MM.1S (cell line): ENCODE results near the gene NOB1.

ENCODE experiments used
- DNase-seq: peaks from one replicate; pipeline ENCODE4 v3.0.0-alpha.2; 2015
- H2AFZ ChIP-seq: fragments of 300-600 bp; sonication (generic); 2 replicates; pipeline ENCODE4 v1.6.0; 2016; ENCODE audit warnings: antibody characterized with exemption, low read length
- H3F3A ChIP-seq: fragments of 300-600 bp; sonication (generic); 2 replicates; pipeline ENCODE4 v1.6.1; 2016; ENCODE audit warnings: mild to moderate bottlenecking, antibody characterized with exemption, low read length, moderate library complexity, mixed read lengths; ENCODE audit not compliant: insufficient read depth
- H3K27ac ChIP-seq: fragments of 300-600 bp; sonication (generic); 2 replicates; pipeline ENCODE4 v1.5.1; 2016; ENCODE audit warnings: mild to moderate bottlenecking, low read length
- H3K27me3 ChIP-seq: fragments of 300-600 bp; sonication (generic); replicated peaks from 2 replicates; pipeline ENCODE4 v1.6.0; 2016; ENCODE audit warnings: low read length; ENCODE audit not compliant: insufficient read depth
- H3K36me3 ChIP-seq: fragments of 300-600 bp; sonication (generic); replicated peaks from 2 replicates; pipeline ENCODE4 v1.6.1; 2016; ENCODE audit warnings: mild to moderate bottlenecking, low read length, mixed read lengths; ENCODE audit not compliant: insufficient read depth
- H3K4me1 ChIP-seq: fragments of 300-600 bp; sonication (generic); 2 replicates; pipeline ENCODE4 v1.6.1; 2016; ENCODE audit warnings: low read length, mixed read lengths
- H3K4me2 ChIP-seq: fragments of 300-600 bp; sonication (generic); 2 replicates; pipeline ENCODE4 v1.6.0; 2016; ENCODE audit warnings: low read depth, low read length
- H3K4me3 ChIP-seq: fragments of 300-600 bp; sonication (generic); 2 replicates; pipeline ENCODE4 v1.5.1; 2016; ENCODE audit warnings: low read length, mixed read lengths
- H3K79me2 ChIP-seq: fragments of 300-600 bp; sonication (generic); 2 replicates; pipeline ENCODE4 v1.6.1; 2016; ENCODE audit warnings: mixed run types, low read length, mixed read lengths
- H3K9ac ChIP-seq: fragments of 300-600 bp; sonication (generic); 2 replicates; pipeline ENCODE4 v1.6.1; 2016; ENCODE audit warnings: low read length, mixed read lengths
- H3K9me2 ChIP-seq: fragments of 300-600 bp; sonication (generic); replicated peaks from 2 replicates; pipeline ENCODE4 v1.6.1; 2016; ENCODE audit warnings: mild to moderate bottlenecking, low read length, mixed read lengths; ENCODE audit not compliant: insufficient read depth
- H3K9me3 ChIP-seq: fragments of 300-600 bp; sonication (generic); replicated peaks from 2 replicates; pipeline ENCODE4 v1.6.1; 2016; ENCODE audit warnings: mild to moderate bottlenecking, low read length, mixed read lengths; ENCODE audit not compliant: insufficient read depth
- H4K20me1 ChIP-seq: fragments of 300-600 bp; sonication (generic); 2 replicates; pipeline ENCODE4 v1.6.1; 2016; ENCODE audit warnings: mild to moderate bottlenecking, low read length, moderate library complexity, mixed read lengths; ENCODE audit not compliant: insufficient read depth
- CTCF ChIP-seq: fragments of 300-600 bp; sonication (generic); IDR thresholded peaks from 2 replicates; pipeline ENCODE4 v1.5.1; 2016; ENCODE audit warnings: antibody characterized with exemption, low read length, mixed read lengths
- EZH2 ChIP-seq: fragments of 300-600 bp; sonication (generic); optimal IDR thresholded peaks from 2 replicates; pipeline ENCODE3; 2017; ENCODE audit warnings: low read depth, mild to moderate bottlenecking, antibody characterized with exemption, low read length, mixed read lengths
- EZH2phosphoT487 ChIP-seq: fragments of 300-600 bp; sonication (generic); IDR thresholded peaks from 2 replicates; pipeline ENCODE4 v1.6.1; 2018; ENCODE audit warnings: antibody characterized with exemption, low read length

Gene NOB1

GRCh38 chr16:69726313-69727060 lies 28.2 kb downstream of the NOB1 start, which contains the start of gene NQO1:
Gene NQO1, minus strand, starts transcription at chr16:69726560. Its CDS starts 121 bp downstream, at chr16:69726439.
- peak; percentile 93 for DNase-seq
- H3K27ac ChIP-seq = peak within 1 kb of the TSS; percentile 64; the same call in 1 of the 2 replicates
- H4K20me1 ChIP-seq = no peaks in the 10 kb centered on the region
- H3K9me2 ChIP-seq = no peaks in the 10 kb centered on the region
- no peaks in the 10 kb centered on the region for H3K9me3 ChIP-seq
- no peaks in the 10 kb centered on the region for H3K79me2 ChIP-seq
- peaks cover 15% of the 10 kb centered on the region for H3K4me1 ChIP-seq
- no peaks in the 10 kb centered on the region for H3K27me3 ChIP-seq
- peaks cover 3% of the 10 kb centered on the region; the same call in 1 of the 2 replicates for H3F3A ChIP-seq
- H2AFZ ChIP-seq = peak within 1 kb of the TSS; percentile 96
- H3K4me2 ChIP-seq = peak within 1 kb of the TSS; percentile 96
- H3K36me3 ChIP-seq = no peaks in the 10 kb centered on the region
- TF ChIP-seq EZH2phosphoT487 = no peak
- TF ChIP-seq EZH2 = no peak
- TF ChIP-seq CTCF = no peak
- peak within 1 kb of the TSS; percentile 53 for H3K9ac ChIP-seq
- peak within 1 kb of the TSS; percentile 78 for H3K4me3 ChIP-seq

- TF ChIP-seq EZH2 = no peak
- no peak for TF ChIP-seq EZH2phosphoT487
- TF ChIP-seq CTCF = no peak
Measured at GRCh38 chr16:69725480-69726312, 29.0 kb downstream of the NOB1 start.

GRCh38 chr16:69724981-69725479 lies 29.7 kb downstream of the NOB1 start:
- no peak overlapping the region for H3K4me3 ChIP-seq
- no peak overlapping the region for H2AFZ ChIP-seq
- H3K36me3 ChIP-seq = no peaks in the 10 kb centered on the region
- H3K27ac ChIP-seq = no peak overlapping the region
- H3K79me2 ChIP-seq = no peaks in the 10 kb centered on the region
- TF ChIP-seq CTCF (no peak), EZH2phosphoT487 (no peak), EZH2 (no peak)
- H3K9ac ChIP-seq = no peak overlapping the region
- H3F3A ChIP-seq = peaks cover 3% of the 10 kb centered on the region; the same call in 1 of the 2 replicates
- H3K9me3 ChIP-seq = no peaks in the 10 kb centered on the region
- no peak overlapping the region for H3K4me2 ChIP-seq
- no peaks in the 10 kb centered on the region for H4K20me1 ChIP-seq
- no peak for DNase-seq
- H3K27me3 ChIP-seq = no peaks in the 10 kb centered on the region
- no peaks in the 10 kb centered on the region for H3K9me2 ChIP-seq
- H3K4me1 ChIP-seq = peaks cover 15% of the 10 kb centered on the region

More at GRCh38 chr16:69725480-69726312, 29.0 kb downstream of the NOB1 start:
- Histone ChIP-seq H3K27me3 (no peaks in the 10 kb centered on the region), H3K9me3 (no peaks in the 10 kb centered on the region), H3K79me2 (no peaks in the 10 kb centered on the region), H3K4me2 (peak overlapping the region; percentile 96), H3K27ac (peak overlapping the region; percentile 64; the same call in 1 of the 2 replicates), H3K4me3 (peak overlapping the region; percentile 78), H3K36me3 (no peaks in the 10 kb centered on the region), H4K20me1 (no peaks in the 10 kb centered on the region), H3K9me2 (no peaks in the 10 kb centered on the region), H3K4me1 (peaks cover 15% of the 10 kb centered on the region), H3K9ac (peak overlapping the region; percentile 53), H2AFZ (peak overlapping the region; percentile 96), H3F3A (peaks cover 3% of the 10 kb centered on the region; the same call in 1 of the 2 replicates)
- DNase-seq = no peak
